Forelimb muscle (tissue), 1 donor: Measurements from ENCODE around the gene RAB13. TPM values are rescaled to one million over a fixed set of nuclear protein-coding genes. Genes with fewer than 3 reads are reported as not detected.

Experiments
- DNase-seq: peaks from one replicate; pipeline ENCODE4 v3.0.0-alpha.2; 2013; ENCODE audit warnings: low read depth
- polyA plus RNA-seq: library from polyadenylated mRNA; unstranded; fragments of 120-200 nt; gene quantifications from one replicate; pipeline ENCODE4 v1.2.1, GENCODE V29; 2013; ENCODE audit not compliant: insufficient read length

The RAB13 gene
- polyA plus RNA-seq, 1 donor, result 70.3 TPM

- no peak for DNase-seq
Observed at GRCh38 chr1:153933430-153933829, 52.7 kb downstream of the RAB13 start.

GRCh38 chr1:153932156-153933131 lies 53.7 kb downstream of the RAB13 start:
- DNase-seq, result no peak

Other genes with a start within 250 kb of the RAB13 start
- gene SLC27A3, start 210.9 kb downstream of the RAB13 start, polyA plus RNA-seq, result 18.1 TPM
- gene GATAD2B, start 63.4 kb downstream of the RAB13 start, polyA plus RNA-seq, result 18.1 TPM
- 28.6 TPM for gene DENND4B, start 39.6 kb downstream of the RAB13 start, polyA plus RNA-seq
- 23.5 TPM for gene CRTC2, start 27.7 kb downstream of the RAB13 start, polyA plus RNA-seq
- gene SLC39A1, start 22.8 kb downstream of the RAB13 start, polyA plus RNA-seq, result 37.4 TPM
- 11.1 TPM for gene CREB3L4, start 18.4 kb downstream of the RAB13 start, polyA plus RNA-seq
- 75.7 TPM for gene JTB, start 8.7 kb downstream of the RAB13 start, polyA plus RNA-seq
- gene RPS27, start 4.4 kb upstream of the RAB13 start, polyA plus RNA-seq, result 3,622 TPM
- 0.03 TPM for gene NUP210L, start 168.7 kb upstream of the RAB13 start, polyA plus RNA-seq
- 535 TPM for gene TPM3, start 205.8 kb upstream of the RAB13 start, polyA plus RNA-seq
- not detected for gene CFAP141, start 220.0 kb upstream of the RAB13 start, polyA plus RNA-seq
- gene UBAP2L, start 234.6 kb upstream of the RAB13 start, polyA plus RNA-seq, result 97.8 TPM